Measurements from ENCODE around the gene TIE1.

- no peak for TF ChIP-seq CTCF (IDR thresholded peaks at IDR 0.05)
- TF ChIP-seq POLR2A (IDR thresholded peaks at IDR 0.05): peak; percentile 9
Observed at GRCh38 chr1:43348809-43349593, 48.2 kb downstream of the TIE1 start.

Measured in ovary (tissue), 3 donors.